Fibroblast of villous mesenchyme (primary cell): ENCODE results near the gene HPF1. TPM values are rescaled to one million over a fixed set of nuclear protein-coding genes. Genes with fewer than 3 reads are reported as not detected.

Source experiments
- DNase-seq: peaks from one replicate; pipeline ENCODE4 v3.0.0-alpha.2; 2010; ENCODE audit warnings: low read depth
- H3K4me3 ChIP-seq: 2 replicates; pipeline ENCODE4 v1.5.1; 2011; ENCODE audit warnings: low read depth, mild to moderate bottlenecking, low read length
- CTCF ChIP-seq: IDR thresholded peaks from 2 replicates; pipeline ENCODE4 v1.5.1; 2012; ENCODE audit warnings: low read depth, mild to moderate bottlenecking, low read length; ENCODE audit not compliant: insufficient read depth
- total RNA-seq: library from RNA; depleted of rRNA; stranded (reverse); fragments of >200 nt; gene quantifications from 2 replicates; pipeline ENCODE4 v1.2.3, GENCODE V29; 2012

Gene HPF1
- total RNA-seq, 1 donor, result 25.9 TPM

DNA sequence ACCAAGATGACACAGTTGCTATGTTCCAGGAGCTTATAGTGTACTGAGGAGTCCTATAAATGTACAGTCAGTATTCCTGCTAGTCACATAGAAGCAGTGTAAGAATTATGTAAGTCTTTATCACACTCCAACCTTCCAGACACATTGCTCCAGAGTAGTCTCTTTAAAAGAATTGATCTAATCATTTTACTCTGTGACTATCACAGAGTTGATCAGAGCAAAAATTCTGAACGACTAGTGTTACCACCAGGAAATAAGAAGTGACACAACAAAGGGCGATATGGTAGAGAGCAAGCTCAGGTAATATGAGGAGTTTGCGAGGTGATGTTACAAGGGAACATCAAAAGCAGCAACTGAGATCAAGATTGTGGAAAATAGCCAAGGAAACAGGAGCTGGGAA lies 9.0 kb upstream of the HPF1 start:
- TF ChIP-seq CTCF, result no peak
- H3K4me3 ChIP-seq, result no peak overlapping the region
- DNase-seq, result no peak

GRCh38 chr4:169765835-169766234 lies 8.1 kb upstream of the HPF1 start:
- TF ChIP-seq CTCF, result no peak
- H3K4me3 ChIP-seq, result no peak overlapping the region
- no peak for DNase-seq

DNA sequence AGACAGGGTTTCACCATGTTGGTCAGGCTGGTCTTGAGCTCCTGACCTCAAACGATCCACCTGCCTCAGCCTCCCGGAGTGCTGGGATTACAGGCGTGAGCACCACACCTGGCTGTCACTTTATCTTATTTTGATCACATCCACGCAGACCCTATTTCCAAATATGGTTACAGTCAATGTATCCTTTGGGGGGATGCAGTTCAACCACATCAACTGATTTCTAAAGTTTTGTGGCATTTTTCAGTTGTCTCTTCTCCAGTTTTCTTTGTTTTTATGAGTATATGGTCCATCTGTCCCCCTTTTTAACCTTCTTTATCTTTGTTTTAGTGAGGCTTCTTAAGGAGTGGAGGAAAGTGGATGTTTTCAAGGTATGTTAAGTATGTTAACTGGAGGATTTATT lies 4.1 kb upstream of the HPF1 start:
- TF ChIP-seq CTCF, result no peak

DNA sequence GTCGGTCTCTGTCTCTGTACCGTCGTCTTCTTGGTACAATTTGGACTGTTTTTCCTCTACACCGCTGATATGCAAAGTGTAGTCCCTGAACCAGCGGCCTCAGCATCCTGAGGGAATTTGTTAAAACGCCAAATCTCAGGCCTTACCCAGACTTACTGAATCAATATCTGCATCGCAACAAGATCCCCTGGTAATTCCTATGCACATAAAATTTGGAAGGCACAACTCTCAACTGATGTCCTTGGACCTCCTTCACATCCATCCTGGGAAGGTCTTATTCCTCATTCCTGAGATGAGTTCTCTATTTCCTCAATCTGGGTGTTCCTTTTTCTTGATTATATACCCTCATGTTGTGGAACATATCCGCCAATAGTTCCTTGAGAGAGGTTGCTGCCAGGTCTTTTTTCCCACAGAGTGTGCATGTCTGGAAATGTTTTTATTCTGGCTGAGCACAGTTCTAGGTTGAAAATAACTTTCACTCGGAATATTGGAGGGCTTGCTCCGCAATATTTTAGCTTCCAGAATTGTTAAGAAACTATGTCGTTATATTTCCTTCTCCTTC lies 738 bp upstream of the HPF1 start:
- DNase-seq, result no peak
- H3K4me3 ChIP-seq, result peak overlapping the region; percentile 93
- no peak for TF ChIP-seq CTCF

More for the DNA sequence above, 4.1 kb upstream of the HPF1 start:
- no peak for DNase-seq
- H3K4me3 ChIP-seq, result no peak overlapping the region

DNA sequence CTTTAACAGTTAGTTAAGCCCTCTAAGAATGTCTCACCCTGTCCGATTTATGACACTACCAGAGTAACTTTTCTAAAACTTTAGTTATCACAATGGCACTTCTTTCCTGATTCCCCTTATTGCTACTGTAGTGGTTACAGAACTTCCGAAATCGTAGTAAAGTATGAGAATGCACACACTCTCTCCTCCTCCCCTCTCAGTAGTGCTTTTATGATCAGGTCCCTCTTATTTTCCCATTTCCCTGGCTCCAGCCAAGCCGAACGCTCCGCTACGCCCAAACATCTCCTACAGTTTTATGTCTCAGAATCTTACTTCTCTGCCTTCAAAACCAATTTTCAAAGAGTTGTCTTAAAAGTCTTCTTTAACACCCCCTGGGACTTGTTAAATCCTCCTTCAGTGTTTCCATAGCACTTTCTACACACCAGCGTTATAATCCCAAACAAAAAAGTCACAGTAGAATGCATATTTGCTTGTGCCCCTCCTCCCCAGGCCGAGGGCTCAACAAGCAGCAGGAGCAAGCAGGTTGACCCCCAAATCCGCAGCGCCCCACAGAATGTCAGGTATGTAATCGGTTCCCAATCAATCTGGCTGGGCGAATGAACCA lies 671 bp downstream of the HPF1 start:
- H3K4me3 ChIP-seq, result peak overlapping the region; percentile 93
- TF ChIP-seq CTCF, result no peak
- no peak for DNase-seq

- TF ChIP-seq CTCF, result no peak
- peak; percentile 42 for DNase-seq
Observed at GRCh38 chr4:169745291-169745690, 12.5 kb downstream of the HPF1 start.

GRCh38 chr4:169744601-169745000 lies 13.1 kb downstream of the HPF1 start:
- no peak for DNase-seq
- TF ChIP-seq CTCF, result no peak
- H3K4me3 ChIP-seq, result no peak overlapping the region

More at GRCh38 chr4:169745291-169745690, 12.5 kb downstream of the HPF1 start:
- no peak overlapping the region for H3K4me3 ChIP-seq
